Measurements from ENCODE around the gene YPEL2.
"Not testable (repeated sequence)": the region's sequence is repeated elsewhere in the genome, so short reads cannot be mapped to it uniquely, and the experiment has no call there.

The YPEL2 gene

GRCh38 chr17:59331129-59331928, at the start of gene YPEL2:
Gene YPEL2, plus strand, starts transcription at chr17:59331655. Its CDS starts 21,755 bp downstream, at chr17:59353410.
- peak; percentile 97 for DNase-seq (ENCODE audit: low spot score)

GRCh38 chr17:59284317-59284716, 47.1 kb upstream of the YPEL2 start:
- no peak for DNase-seq (ENCODE audit: low spot score)

GRCh38 chr17:59287452-59287851, 44.0 kb upstream of the YPEL2 start:
- DNase-seq (ENCODE audit: low spot score) = no peak

- DNase-seq (ENCODE audit: low spot score) = no peak
Observed at GRCh38 chr17:59287891-59288290, 43.6 kb upstream of the YPEL2 start.

- no peak for DNase-seq (ENCODE audit: low spot score)
Observed at GRCh38 chr17:59289981-59290301, 41.5 kb upstream of the YPEL2 start.

- DNase-seq (ENCODE audit: low spot score) = not testable (repeated sequence)
Observed at GRCh38 chr17:59290302-59290998, 41.0 kb upstream of the YPEL2 start.

GRCh38 chr17:59292174-59292523, 39.3 kb upstream of the YPEL2 start:
- DNase-seq (ENCODE audit: low spot score) = no peak

GRCh38 chr17:59296190-59296589, 35.3 kb upstream of the YPEL2 start:
- no peak for DNase-seq (ENCODE audit: low spot score)

- no peak for DNase-seq (ENCODE audit: low spot score)
Observed at GRCh38 chr17:59298521-59298920, 32.9 kb upstream of the YPEL2 start.

- no peak for DNase-seq (ENCODE audit: low spot score)
Observed at GRCh38 chr17:59299400-59300092, 31.9 kb upstream of the YPEL2 start.

- DNase-seq (ENCODE audit: low spot score) = no peak
Observed at GRCh38 chr17:59300941-59301340, 30.5 kb upstream of the YPEL2 start.

GRCh38 chr17:59304811-59305210, 26.6 kb upstream of the YPEL2 start:
- DNase-seq (ENCODE audit: low spot score) = no peak

GRCh38 chr17:59310263-59310920, 21.1 kb upstream of the YPEL2 start:
- no peak for DNase-seq (ENCODE audit: low spot score)

GRCh38 chr17:59311051-59311468, 20.4 kb upstream of the YPEL2 start:
- no peak for DNase-seq (ENCODE audit: low spot score)

- DNase-seq (ENCODE audit: low spot score) = not testable (repeated sequence)
Observed at GRCh38 chr17:59311521-59311920, 19.9 kb upstream of the YPEL2 start.

GRCh38 chr17:59315866-59316265, 15.6 kb upstream of the YPEL2 start:
- no peak for DNase-seq (ENCODE audit: low spot score)

- no peak for DNase-seq (ENCODE audit: low spot score)
Observed at GRCh38 chr17:59327121-59327980, 4.1 kb upstream of the YPEL2 start.

GRCh38 chr17:59327981-59328290, 3.5 kb upstream of the YPEL2 start:
- DNase-seq (ENCODE audit: low spot score) = no peak

GRCh38 chr17:59328601-59329000, 2.9 kb upstream of the YPEL2 start:
- no peak for DNase-seq (ENCODE audit: low spot score)

- peak; percentile 70 for DNase-seq (ENCODE audit: low spot score)
Observed at GRCh38 chr17:59329176-59330052, 2.0 kb upstream of the YPEL2 start.
